ENCODE results near the gene ENG.

ENG gene

DNA sequence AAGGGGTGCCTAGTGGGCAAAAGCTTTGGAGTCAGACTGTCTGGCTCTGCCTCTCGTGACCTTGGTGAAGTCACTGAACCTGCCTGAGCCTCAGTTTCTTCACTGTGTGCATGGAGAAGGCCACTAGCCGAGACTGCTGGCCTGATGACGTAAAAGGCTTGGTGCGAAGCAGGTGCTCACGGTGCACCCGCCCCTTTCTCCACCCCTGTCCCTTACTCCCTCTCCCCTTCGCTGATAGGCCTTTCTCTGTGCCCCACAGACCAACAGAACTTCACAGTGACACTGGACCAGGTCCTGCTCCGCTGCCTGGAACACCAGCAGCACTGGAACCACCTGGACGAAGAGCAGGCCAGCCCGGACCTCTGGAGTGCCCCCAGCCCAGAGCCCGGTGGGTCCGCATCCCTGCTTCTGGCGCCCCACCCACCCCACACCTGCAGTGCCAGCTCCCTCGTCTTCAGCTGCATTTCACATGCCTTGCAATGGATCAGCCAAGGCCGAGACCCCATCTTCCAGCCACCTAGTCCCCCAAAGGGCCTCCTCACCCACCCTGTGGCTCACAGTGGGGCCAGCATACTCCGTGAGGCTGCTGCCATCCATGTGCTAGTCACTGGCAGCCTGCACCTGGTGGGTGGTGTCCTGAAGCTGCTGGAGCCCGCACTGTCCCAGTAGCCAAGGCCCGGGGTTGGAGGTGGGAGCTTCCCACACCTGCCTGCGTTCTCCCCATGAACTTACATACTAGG is 41.4 kb downstream of the ENG start:
- DNase-seq: no peak

GRCh38 chr9:127812011-127812410 is 42.4 kb downstream of the ENG start:
- no peak for DNase-seq

DNA sequence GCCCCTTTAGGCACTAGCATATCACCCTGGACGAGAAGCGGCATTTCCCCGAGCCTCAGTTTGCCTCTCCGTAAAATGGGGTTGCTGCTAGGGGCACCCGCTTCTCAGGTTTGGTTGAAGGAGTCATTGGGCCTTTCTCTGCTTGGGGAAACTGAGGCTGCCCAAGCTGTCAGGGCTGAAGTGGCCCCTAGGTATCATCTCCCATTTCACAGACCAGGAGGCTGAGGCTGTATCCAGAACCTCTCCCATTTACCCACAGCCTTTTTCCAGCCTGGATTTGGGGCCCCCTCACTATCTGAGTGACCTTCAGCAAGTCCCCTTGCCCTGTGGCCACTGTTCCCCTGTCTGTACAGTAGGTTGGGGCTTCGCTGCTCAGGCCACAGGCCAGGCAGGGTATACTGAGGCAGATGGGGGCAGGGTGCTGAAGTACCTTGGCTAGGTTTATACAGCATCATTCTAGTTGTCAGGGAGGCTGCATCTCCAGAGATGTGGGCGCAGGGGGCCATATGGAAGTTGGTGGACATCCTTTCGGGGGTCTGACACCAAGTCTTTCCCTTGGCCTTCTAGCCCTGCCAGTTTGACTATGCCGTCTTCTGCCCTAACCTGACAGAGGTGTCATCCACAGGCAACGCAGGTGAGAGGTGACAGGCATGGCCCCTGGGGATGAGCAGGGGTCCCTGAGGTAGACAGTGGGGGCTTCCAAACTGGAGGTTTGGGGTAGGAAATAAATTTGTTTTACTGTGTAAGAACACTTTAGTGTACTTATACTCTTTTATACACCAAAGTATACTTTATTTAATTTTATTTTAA is 43.9 kb downstream of the ENG start:
- no peak for DNase-seq

DNA sequence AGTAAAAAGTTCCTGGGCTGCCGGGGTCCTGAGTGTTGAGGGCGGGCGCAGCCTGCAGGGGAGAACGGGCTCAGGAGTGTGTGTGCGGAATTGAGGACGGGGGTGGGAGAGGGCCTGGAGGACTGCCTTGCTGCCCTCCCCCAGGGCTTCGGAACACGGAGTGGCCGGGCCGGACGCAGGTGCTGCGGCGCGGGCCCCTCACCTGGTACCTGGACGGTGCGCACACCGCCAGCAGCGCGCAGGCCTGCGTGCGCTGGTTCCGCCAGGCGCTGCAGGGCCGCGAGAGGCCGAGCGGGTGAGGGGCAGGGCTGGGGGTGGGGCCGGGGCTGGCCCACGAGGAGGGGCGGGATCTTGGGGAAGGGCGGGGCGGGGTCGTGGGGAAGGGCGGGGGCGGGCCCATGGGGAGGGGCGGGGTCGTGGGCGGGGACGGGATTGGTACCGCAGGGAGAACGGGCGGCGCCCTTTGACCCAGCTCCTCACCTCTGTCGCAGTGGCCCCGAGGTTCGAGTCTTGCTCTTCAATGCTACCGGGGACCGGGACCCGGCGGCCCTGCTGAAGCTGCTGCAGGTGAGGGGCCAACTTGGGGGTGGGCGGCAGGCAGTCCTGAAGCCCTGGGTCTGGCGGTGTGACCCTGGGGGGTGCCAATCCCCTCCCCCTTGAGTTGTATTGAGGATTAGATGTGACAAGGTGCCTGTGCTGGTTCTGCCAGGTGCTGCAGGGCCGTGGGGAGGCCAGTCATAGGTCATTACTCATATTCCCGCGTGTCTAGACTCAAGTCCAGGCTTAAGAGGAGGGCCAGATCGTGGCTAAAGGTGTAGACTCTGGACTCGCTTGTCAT is 44.7 kb downstream of the ENG start:
- DNase-seq: no peak

GRCh38 chr9:127809002-127809539 is 45.4 kb downstream of the ENG start:
- DNase-seq: no peak

GRCh38 chr9:127808347-127809001 is 46.0 kb downstream of the ENG start:
- no peak for DNase-seq

GRCh38 chr9:127806871-127807270 is 47.6 kb downstream of the ENG start:
- DNase-seq: no peak

DNA sequence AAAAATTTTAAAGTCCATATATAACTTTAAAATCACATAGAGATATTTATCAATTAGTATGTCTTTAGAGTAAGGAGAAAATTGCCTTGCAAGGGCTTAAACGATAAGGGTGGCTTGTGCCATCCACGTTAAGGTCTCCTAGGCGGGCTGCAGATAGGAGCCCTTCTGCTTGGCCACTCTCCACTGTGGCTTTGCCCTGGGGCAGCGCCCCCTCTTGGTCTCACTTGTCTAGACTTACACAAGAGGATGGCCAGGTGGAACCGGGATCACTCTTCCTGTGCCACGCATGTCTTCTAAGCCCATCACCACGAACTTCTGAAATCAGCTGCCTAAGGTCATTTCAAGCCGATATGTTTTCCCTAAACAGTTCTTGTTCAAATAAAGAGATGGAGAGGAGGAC is 48.8 kb downstream of the ENG start:
- peak; percentile 59 for DNase-seq

DNA sequence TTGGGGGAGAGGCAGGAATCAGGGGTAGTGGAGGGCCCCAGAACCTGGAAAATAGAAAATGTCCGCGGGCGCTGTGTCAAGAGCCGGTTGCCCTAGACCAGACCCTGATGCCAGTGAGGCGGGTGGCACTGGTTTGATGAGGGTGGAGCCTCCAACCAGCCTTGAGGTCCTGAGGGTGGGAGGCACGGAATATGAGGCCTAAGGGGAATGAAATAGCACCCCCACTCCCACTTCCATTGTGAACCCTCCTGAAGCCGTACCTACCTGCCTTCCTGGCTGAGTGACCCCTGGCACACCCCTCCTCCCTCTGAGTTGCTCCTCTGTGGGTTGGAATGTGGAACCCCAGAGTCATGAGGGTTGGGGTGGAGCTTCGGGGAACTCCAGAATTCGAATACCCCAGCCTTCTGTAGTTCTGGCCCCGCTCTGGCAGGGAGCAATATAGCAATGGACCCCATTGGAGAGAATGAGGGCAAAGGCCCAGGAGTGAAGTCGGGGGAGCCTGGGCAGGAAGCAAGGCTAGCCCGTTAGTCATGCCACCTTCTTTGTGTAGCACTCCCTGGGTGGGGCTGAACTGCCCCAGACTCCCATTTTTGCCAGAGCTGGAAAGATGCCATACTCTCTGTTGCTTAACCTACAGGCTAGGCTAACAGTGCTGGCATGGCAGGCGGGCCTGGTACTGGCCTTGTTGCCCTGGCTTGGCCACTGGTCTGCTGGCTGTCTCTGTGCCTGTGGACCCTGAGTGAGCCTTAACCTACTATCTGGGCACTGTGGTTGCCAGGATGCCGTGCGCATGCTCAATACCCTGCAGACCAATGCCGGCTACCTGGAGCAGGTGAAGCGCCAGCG is 50.7 kb downstream of the ENG start:
- peak; percentile 51 for DNase-seq

- DNase-seq: peak; percentile 95
These were observed 51.6 kb downstream of the ENG start, which contains the start of gene FPGS for GRCh38 chr9:127802576-127803443. Gene FPGS (plus strand): TSS chr9:127802882. CDS start chr9:127802925, 43 bp downstream.

- DNase-seq: no peak
These were observed 52.4 kb downstream of the ENG start for GRCh38 chr9:127801955-127802575.

DNA sequence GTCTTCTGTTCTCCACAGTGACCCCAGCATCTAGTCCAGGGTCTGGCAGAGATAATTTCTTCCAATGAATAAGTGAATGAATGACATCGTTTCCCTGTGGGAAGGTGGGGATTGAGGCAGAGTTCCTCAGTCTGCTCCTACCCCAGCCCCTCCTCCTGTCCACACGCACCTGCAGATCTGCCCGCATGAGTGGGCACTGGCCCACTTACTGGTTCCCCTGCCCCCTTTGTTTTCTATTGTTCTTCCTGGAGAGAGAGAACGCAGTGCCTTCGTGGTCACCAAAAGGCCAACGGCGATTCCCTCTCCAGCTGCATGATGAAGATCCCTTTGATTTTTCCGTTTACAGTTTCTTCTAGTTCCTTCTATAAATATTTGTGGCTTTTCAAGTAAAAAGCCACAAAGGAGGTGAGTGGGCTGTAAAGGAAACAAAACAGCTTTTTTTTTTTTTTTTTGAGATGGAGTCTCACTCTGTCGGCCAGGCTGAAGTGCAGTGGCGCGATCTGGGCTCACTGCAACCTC is 57.5 kb downstream of the ENG start:
- no peak for DNase-seq

DNA sequence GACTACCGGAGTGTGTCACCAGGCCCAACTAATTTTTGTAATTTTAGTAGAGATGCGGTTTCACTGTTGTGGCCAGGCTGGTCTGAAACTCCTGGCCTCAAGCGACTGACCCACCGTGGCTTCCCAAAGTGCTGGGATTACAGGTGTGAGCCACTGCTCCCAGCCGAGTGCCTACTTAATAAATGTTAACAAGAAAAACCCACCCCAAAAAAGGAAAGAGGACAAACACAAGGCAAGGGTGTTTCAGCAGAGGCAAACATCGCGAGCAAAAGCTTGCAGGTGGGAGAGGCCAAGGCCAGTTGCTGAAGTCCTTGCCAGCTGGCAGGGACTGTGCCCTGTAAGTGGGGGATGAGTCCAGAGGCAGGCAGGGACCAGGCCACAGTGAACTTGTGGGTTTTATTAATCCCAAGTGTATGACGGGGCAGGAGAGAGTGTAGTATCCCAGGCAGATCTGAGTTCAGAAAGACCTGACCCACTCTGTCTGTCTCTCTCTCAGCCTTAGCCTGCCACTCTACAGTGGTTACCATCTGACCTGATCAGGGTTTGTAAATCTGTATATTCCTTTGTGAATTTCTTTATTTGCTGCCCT is 58.1 kb downstream of the ENG start:
- DNase-seq: no peak

- no peak for DNase-seq
These were observed 60.3 kb downstream of the ENG start for GRCh38 chr9:127794001-127794791.

DNA sequence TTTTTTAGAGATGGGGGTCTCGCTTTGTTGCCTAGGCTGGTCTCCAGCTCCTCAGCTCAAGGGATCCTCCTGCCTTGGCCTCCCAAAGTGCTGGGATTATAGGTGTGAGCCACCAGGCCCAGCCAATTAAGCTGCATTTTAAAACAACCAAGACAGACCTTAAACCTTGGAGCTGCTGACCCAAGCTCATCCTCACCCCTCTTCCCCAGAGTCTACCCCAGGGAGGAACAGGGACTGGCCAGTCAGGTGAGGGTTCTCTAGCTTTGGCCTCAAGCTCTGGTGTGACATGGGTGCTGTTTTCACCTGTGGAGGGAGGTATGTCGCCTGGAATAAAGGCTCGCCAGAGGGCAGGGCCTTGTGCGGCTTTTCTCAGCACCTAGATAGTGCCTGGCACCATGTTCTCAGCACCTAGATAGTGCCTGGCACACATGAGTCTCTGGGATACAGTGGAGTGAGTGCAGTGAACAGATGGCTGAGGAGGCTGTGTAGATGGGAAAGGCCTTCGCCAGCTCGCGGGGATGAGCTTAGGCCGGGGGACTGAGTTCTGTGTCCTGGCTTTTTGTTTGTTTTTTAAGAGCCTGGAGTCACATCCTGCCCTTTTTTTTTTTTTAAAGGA is 61.3 kb downstream of the ENG start:
- DNase-seq: peak; percentile 31

- DNase-seq: no peak
These were observed 61.9 kb downstream of the ENG start for GRCh38 chr9:127792417-127793031.

DNA sequence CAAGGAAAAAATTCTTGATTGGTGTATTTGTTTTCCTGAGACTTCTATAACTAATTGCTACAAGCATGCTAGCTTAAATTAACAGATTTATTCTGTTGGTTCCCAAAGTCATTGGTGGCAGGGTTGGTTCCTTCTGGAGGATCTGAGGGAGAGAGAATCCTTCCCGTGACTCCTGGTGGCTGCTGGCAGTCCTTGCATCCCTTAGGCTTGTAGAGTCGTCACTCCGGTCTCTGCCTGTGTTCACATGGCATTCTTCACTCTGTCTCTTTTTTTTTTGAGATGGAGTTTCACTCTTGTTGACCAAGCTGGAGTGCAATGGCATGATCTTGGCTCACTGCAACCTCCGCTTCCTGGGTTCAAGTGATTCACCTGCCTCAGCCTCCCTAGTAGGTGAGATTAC is 63.4 kb downstream of the ENG start:
- no peak for DNase-seq
